ENCODE results near the gene ETV1. TPM values are rescaled to one million over a fixed set of nuclear protein-coding genes. Genes with fewer than 3 reads are reported as not detected.

The ETV1 gene
- total and polyA plus RNA-seq, 8 donors = 1.4 to 8.5 (median 2.9) TPM

- FAIRE-seq = no peak
- peak in 1 of 4 donors; percentile 52 for ATAC-seq
- Histone ChIP-seq H3K4me3 (no peak overlapping the region), H3K27ac (no peak overlapping the region), H3K27me3 (no peaks in the 10 kb centered on the region), H3K36me3 (no peaks in the 10 kb centered on the region), H3K9me3 (no peaks in the 10 kb centered on the region), H3K4me1 (no peaks in the 10 kb centered on the region)
- TF ChIP-seq, protein P1, sequence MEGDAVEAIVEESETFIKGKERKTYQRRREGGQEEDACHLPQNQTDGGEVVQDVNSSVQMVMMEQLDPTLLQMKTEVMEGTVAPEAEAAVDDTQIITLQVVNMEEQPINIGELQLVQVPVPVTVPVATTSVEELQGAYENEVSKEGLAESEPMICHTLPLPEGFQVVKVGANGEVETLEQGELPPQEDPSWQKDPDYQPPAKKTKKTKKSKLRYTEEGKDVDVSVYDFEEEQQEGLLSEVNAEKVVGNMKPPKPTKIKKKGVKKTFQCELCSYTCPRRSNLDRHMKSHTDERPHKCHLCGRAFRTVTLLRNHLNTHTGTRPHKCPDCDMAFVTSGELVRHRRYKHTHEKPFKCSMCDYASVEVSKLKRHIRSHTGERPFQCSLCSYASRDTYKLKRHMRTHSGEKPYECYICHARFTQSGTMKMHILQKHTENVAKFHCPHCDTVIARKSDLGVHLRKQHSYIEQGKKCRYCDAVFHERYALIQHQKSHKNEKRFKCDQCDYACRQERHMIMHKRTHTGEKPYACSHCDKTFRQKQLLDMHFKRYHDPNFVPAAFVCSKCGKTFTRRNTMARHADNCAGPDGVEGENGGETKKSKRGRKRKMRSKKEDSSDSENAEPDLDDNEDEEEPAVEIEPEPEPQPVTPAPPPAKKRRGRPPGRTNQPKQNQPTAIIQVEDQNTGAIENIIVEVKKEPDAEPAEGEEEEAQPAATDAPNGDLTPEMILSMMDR (IDR thresholded peaks at IDR 0.05) = no peak
- DNase-seq = no peak
- WGBS, 2 donors = 67 to 73% methylated on average over 1 of the region's 1 CpG
- intact Hi-C loops (cut with DNase I) = no loop called here
These were observed 43.3 kb downstream of the ETV1 start for GRCh38 chr7:13946181-13946580.

GRCh38 chr7:13945670-13946069 is 43.8 kb downstream of the ETV1 start:
- no peak for FAIRE-seq
- Histone ChIP-seq H3K27me3 (no peaks in the 10 kb centered on the region), H3K27ac (no peak overlapping the region), H3K4me1 (no peaks in the 10 kb centered on the region), H3K36me3 (no peaks in the 10 kb centered on the region), H3K4me3 (no peak overlapping the region), H3K9me3 (no peaks in the 10 kb centered on the region)
- TF ChIP-seq, protein P1 (IDR thresholded peaks at IDR 0.05) = no peak
- intact Hi-C loops (cut with DNase I) = no loop called here
- ATAC-seq = peak in 3 of 4 donors; percentile 49 to 83 (median 56)
- WGBS, 2 donors = 62 to 79% methylated on average over 7 of the region's 7 CpGs
- DNase-seq = no peak

- WGBS, 2 donors = 59 to 70% methylated on average over 5 of the region's 5 CpGs
- no peak overlapping the region for H3K27ac ChIP-seq
- FAIRE-seq = no peak
These were observed 55.9 kb downstream of the ETV1 start for GRCh38 chr7:13933536-13933935.

GRCh38 chr7:13933091-13933490 is 56.4 kb downstream of the ETV1 start:
- no peak for ATAC-seq
- DNase-seq = no peak
- Histone ChIP-seq H3K27ac (no peak overlapping the region), H3K4me3 (no peak overlapping the region), H3K27me3 (no peaks in the 10 kb centered on the region), H3K4me1 (no peaks in the 10 kb centered on the region), H3K9me3 (no peaks in the 10 kb centered on the region), H3K36me3 (no peaks in the 10 kb centered on the region)
- intact Hi-C loops (cut with DNase I) = no loop called here
- FAIRE-seq = no peak
- TF ChIP-seq, protein P1 (IDR thresholded peaks at IDR 0.05) = no peak
- 69 to 80% methylated on average over 3 of the region's 3 CpGs for WGBS, 2 donors

More at GRCh38 chr7:13933536-13933935, 55.9 kb downstream of the ETV1 start:
- intact Hi-C loops (cut with DNase I) = no loop called here
- Histone ChIP-seq H3K27me3 (no peaks in the 10 kb centered on the region), H3K9me3 (no peaks in the 10 kb centered on the region), H3K4me3 (no peak overlapping the region), H3K36me3 (no peaks in the 10 kb centered on the region), H3K4me1 (no peaks in the 10 kb centered on the region)
- TF ChIP-seq, protein P1 (IDR thresholded peaks at IDR 0.05) = no peak
- no peak for ATAC-seq
- DNase-seq = no peak

GRCh38 chr7:13932131-13932530 is 57.3 kb downstream of the ETV1 start:
- no peak for ATAC-seq
- TF ChIP-seq, protein P1 (IDR thresholded peaks at IDR 0.05) = no peak
- H3K27me3 ChIP-seq = no peaks in the 10 kb centered on the region
- H3K9me3 ChIP-seq = no peaks in the 10 kb centered on the region
- H3K27ac ChIP-seq = no peak overlapping the region
- no peaks in the 10 kb centered on the region for H3K4me1 ChIP-seq
- H3K36me3 ChIP-seq = no peaks in the 10 kb centered on the region
- no peak for FAIRE-seq
- WGBS, 2 donors = 91 to 96% methylated on average over 2 of the region's 2 CpGs
- no peak for DNase-seq
- intact Hi-C loops (cut with DNase I) = no loop called here
- H3K4me3 ChIP-seq = no peak overlapping the region

Data from pancreas (tissue), 10 donors.